K562 (cell line): Measurements from ENCODE around the gene FUZ. TPM values are rescaled to one million over a fixed set of nuclear protein-coding genes. Genes with fewer than 3 reads are reported as not detected.
A peak's percentile ranks its signal among the peaks of the same experiment; 100 is the strongest.

Source experiments
- BMI1 ChIP-seq: fragments of 150-350 bp; IDR thresholded peaks from 2 replicates; pipeline ENCODE4 v1.6.1; 2014; ENCODE audit warnings: low read length
- BRF1 ChIP-seq: IDR thresholded peaks from 3 replicates; pipeline ENCODE4 v1.6.1; 2011; ENCODE audit warnings: borderline replicate concordance, mild to moderate bottlenecking; ENCODE audit not compliant: insufficient read length; ENCODE audit errors: extremely low read depth
- CBX3 ChIP-seq, 2 experiments: IDR thresholded peaks; 1 replicate in 1 of 2; 2 replicates in 1 of 2; pipeline ENCODE4 v1.6.1; 2012; ENCODE audit warnings: inconsistent platforms in 2 of 2, low read length in 2 of 2, borderline replicate concordance in 1 of 2, control low read depth in 1 of 2
- GABPB1 ChIP-seq: sonication (generic); formaldehyde crosslinking; IDR thresholded peaks from 2 replicates; pipeline ENCODE4 v1.8.0; 2022; ENCODE audit warnings: mild to moderate bottlenecking, missing genetic modification reagents
- HOXB6 ChIP-seq: fragments of 250-450 bp; sonication (Bioruptor Pico); IDR thresholded peaks from 2 replicates; pipeline ENCODE4 v1.5.1; 2022; ENCODE audit warnings: mild to moderate bottlenecking, borderline replicate concordance
- IFI16 ChIP-seq: fragments of 250-450 bp; sonication (Bioruptor Pico); IDR thresholded peaks from 2 replicates; pipeline ENCODE4 v2.1.2; 2022; ENCODE audit warnings: mild to moderate bottlenecking, inconsistent platforms
- MIER1 ChIP-seq: fragments of 450-650 bp; IDR thresholded peaks from 2 replicates; pipeline ENCODE4 v1.6.1; 2016; ENCODE audit warnings: antibody characterized with exemption, mild to moderate bottlenecking, low read depth
- NRF1 ChIP-seq, 2 experiments: fragments of 450-650 bp; IDR thresholded peaks in 1 of 2; conservative IDR thresholded peaks in 1 of 2; 2 replicates each; pipeline ENCODE4 v1.6.1; 2014; ENCODE audit warnings: mild to moderate bottlenecking in 2 of 2
- RBM34 ChIP-seq: fragments of 200-400 bp; formaldehyde crosslinking; IDR thresholded peaks from 2 replicates; pipeline ENCODE4 v1.6.1; 2018; ENCODE audit warnings: low read length, borderline replicate concordance; ENCODE audit not compliant: insufficient read depth
- TBL1XR1 ChIP-seq, 2 experiments: IDR thresholded peaks; 2 replicates each; pipeline ENCODE4 v1.6.1; 2012; ENCODE audit warnings: improper control_type of control experiment in 2 of 2, low read length in 2 of 2, mild to moderate bottlenecking in 1 of 2
- ZNF444 ChIP-seq: fragments of 250-450 bp; sonication (Bioruptor Pico); IDR thresholded peaks from 2 replicates; pipeline ENCODE4 v1.4.0; 2020; ENCODE audit warnings: mild to moderate bottlenecking, moderate library complexity
- polyA plus RNA-seq, 8 experiments: library from polyadenylated mRNA; depleted of rRNA in 4 of 8; stranded (reverse) in 5 of 8; unstranded in 3 of 8; fragments of >200 nt; fragmentation: Nextera tagmentation in 2 of 8; fragmentation: Illumina TruSeq in 1 of 8; extraction: Ambion mirVana in 2 of 8; extraction: Trizol in 1 of 8; gene quantifications; 2 replicates each; pipeline versions ENCODE4 v1.2.1 to v1.2.3, GENCODE V29; 2011 to 2014; ENCODE audit warnings: inconsistent platforms in 1 of 8, missing spikeins in 1 of 8
- total RNA-seq, 7 experiments: library from RNA; depleted of rRNA in 6 of 7; stranded (reverse); fragments of >200 nt in 6 of 7; fragmentation: Illumina TruSeq in 2 of 7; extraction: Trizol in 2 of 7; gene quantifications; 2 replicates each; pipeline versions ENCODE4 v1.2.1 to v1.2.3, GENCODE V29; 2011 to 2021; ENCODE audit warnings: low replicate concordance in 1 of 7
- TF ChIP-seq, protein P1 (sequence below): fragments of 200-800 bp; sonication (Bioruptor generic); IDR thresholded peaks from 2 replicates; pipeline ENCODE4 v1.6.1; 2017; ENCODE audit warnings: missing genetic modification characterization, missing compliant biosample characterization
- TF ChIP-seq, protein P2 (sequence below), 2 experiments: fragments of 450-650 bp; conservative IDR thresholded peaks; 2 replicates each; pipeline ENCODE4 v1.6.1; 2017; ENCODE audit warnings: mild to moderate bottlenecking in 2 of 2, moderate library complexity in 2 of 2
- TF ChIP-seq, protein P3 (sequence below): sonication (generic); formaldehyde crosslinking; IDR thresholded peaks from 2 replicates; pipeline ENCODE4 v1.8.0; 2022; ENCODE audit warnings: mild to moderate bottlenecking, missing genetic modification reagents
- TF ChIP-seq, protein P4 (sequence below): IDR thresholded peaks from 3 replicates; pipeline ENCODE4 v1.6.1; 2011; ENCODE audit warnings: borderline replicate concordance, mild to moderate bottlenecking; ENCODE audit not compliant: insufficient read length, insufficient read depth
- TF ChIP-seq, protein P5 (sequence below), 3 experiments: fragments of 200-800 bp in 1 of 3; fragments of 250-450 bp in 1 of 3; fragments of 450-650 bp in 1 of 3; sonication (Bioruptor Pico) in 1 of 3; sonication (Bioruptor generic) in 1 of 3; formaldehyde crosslinking in 1 of 3; IDR thresholded peaks; 2 replicates each; pipeline versions ENCODE4 v1.6.1 to v1.8.0; 2016 to 2022; ENCODE audit warnings: mild to moderate bottlenecking in 2 of 3, missing genetic modification characterization in 2 of 3, missing compliant biosample characterization in 1 of 3, moderate library complexity in 1 of 3

The FUZ gene
- total and polyA plus RNA-seq, 9 of the 15 experiments (the other 6 are each of a cell fraction or from before 2014, with no cell fraction given) = 0.17 to 7.6 (median 3.6) TPM; not detected in 1

DNA sequence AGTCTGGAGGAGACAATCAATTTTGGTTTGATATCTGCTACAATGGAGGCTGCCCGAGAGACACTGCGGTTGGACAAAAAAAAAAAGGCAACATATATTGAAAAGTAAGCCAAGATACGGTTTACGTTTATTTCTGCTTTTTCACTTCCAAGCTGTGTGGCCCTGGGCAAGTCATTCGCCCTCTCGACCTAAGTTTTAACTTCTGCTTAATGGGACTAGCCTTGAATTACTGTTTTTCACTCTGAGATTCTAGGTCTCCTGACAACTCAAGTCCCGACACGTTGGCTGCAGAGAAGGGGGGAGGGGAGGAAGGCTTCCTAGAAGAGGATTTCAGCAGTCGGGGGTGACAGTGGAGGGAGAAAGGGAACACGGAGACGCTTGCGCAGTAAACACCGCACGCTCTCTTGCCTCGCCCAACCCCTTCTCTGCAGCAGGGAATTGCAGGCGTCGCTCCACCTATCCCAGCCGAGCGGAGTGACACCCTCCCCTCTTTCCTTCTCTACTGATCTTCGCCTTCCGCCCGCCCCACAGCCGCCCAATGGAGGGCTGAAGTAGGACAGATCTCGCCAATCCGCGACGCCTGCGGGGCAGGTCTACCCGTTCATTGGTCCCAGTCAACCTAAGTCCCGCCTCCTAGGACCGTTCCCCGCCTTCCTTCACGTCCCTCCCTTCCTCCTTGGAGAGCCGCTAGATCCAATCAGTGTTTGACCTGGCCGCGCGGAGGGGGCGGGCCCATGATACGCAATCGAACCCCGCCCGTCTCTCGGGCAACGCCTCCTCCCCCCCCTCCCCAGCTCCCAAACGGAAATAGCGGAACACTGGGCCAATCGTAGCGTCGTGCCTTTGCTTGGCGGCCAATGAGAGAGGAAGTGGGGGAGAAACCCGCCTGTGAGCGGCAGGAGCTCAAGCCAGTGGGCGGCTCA is 46.8 kb downstream of the FUZ start (continued):
- TF ChIP-seq, protein P1, sequence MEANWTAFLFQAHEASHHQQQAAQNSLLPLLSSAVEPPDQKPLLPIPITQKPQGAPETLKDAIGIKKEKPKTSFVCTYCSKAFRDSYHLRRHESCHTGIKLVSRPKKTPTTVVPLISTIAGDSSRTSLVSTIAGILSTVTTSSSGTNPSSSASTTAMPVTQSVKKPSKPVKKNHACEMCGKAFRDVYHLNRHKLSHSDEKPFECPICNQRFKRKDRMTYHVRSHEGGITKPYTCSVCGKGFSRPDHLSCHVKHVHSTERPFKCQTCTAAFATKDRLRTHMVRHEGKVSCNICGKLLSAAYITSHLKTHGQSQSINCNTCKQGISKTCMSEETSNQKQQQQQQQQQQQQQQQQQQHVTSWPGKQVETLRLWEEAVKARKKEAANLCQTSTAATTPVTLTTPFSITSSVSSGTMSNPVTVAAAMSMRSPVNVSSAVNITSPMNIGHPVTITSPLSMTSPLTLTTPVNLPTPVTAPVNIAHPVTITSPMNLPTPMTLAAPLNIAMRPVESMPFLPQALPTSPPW (CRISPR knock-in tag) = peak; percentile 100
- peak; percentile 95 to 96 for TF ChIP-seq NRF1 (conservative IDR thresholded peaks at IDR 0.05 in 1 of 2, IDR thresholded peaks at IDR 0.05 in 1 of 2)
- TF ChIP-seq, protein P2, sequence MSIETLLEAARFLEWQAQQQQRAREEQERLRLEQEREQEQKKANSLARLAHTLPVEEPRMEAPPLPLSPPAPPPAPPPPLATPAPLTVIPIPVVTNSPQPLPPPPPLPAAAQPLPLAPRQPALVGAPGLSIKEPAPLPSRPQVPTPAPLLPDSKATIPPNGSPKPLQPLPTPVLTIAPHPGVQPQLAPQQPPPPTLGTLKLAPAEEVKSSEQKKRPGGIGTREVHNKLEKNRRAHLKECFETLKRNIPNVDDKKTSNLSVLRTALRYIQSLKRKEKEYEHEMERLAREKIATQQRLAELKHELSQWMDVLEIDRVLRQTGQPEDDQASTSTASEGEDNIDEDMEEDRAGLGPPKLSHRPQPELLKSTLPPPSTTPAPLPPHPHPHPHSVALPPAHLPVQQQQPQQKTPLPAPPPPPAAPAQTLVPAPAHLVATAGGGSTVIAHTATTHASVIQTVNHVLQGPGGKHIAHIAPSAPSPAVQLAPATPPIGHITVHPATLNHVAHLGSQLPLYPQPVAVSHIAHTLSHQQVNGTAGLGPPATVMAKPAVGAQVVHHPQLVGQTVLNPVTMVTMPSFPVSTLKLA (conservative IDR thresholded peaks at IDR 0.05) = peak; percentile 7 to 69; a peak in 3 of 4 replicates
- TF ChIP-seq BRF1 = no peak
- no peak for TF ChIP-seq MIER1
- TF ChIP-seq, protein P3, sequence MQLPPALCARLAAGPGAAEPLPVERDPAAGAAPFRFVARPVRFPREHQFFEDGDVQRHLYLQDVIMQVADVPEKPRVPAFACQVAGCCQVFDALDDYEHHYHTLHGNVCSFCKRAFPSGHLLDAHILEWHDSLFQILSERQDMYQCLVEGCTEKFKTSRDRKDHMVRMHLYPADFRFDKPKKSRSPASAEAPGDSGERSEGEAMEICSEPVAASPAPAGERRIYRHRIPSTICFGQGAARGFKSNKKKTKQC (CRISPR knock-in tag) = no peak
- TF ChIP-seq CBX3 (IDR thresholded peaks at IDR 0.05; ENCODE audit: borderline replicate concordance in 1 of 2, low read length in 2 of 2) = peak in 1 of 2 experiments; percentile 32; a peak in 1 of 3 replicates
- peak in 1 of 2 experiments; percentile 18; a peak in 1 of 4 replicates for TF ChIP-seq TBL1XR1 (IDR thresholded peaks at IDR 0.05; ENCODE audit: low read length in 2 of 2)
- TF ChIP-seq, protein P4, sequence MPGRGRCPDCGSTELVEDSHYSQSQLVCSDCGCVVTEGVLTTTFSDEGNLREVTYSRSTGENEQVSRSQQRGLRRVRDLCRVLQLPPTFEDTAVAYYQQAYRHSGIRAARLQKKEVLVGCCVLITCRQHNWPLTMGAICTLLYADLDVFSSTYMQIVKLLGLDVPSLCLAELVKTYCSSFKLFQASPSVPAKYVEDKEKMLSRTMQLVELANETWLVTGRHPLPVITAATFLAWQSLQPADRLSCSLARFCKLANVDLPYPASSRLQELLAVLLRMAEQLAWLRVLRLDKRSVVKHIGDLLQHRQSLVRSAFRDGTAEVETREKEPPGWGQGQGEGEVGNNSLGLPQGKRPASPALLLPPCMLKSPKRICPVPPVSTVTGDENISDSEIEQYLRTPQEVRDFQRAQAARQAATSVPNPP = no peak
- TF ChIP-seq ZNF444 = no peak
- 0 out of 2 replicates have a peak, but pooled peaks have one; percentile 39 for TF ChIP-seq BMI1
- no peak for TF ChIP-seq HOXB6 (CRISPR knock-in tag)
- TF ChIP-seq IFI16 (CRISPR knock-in tag) = no peak
- TF ChIP-seq, protein P5, sequence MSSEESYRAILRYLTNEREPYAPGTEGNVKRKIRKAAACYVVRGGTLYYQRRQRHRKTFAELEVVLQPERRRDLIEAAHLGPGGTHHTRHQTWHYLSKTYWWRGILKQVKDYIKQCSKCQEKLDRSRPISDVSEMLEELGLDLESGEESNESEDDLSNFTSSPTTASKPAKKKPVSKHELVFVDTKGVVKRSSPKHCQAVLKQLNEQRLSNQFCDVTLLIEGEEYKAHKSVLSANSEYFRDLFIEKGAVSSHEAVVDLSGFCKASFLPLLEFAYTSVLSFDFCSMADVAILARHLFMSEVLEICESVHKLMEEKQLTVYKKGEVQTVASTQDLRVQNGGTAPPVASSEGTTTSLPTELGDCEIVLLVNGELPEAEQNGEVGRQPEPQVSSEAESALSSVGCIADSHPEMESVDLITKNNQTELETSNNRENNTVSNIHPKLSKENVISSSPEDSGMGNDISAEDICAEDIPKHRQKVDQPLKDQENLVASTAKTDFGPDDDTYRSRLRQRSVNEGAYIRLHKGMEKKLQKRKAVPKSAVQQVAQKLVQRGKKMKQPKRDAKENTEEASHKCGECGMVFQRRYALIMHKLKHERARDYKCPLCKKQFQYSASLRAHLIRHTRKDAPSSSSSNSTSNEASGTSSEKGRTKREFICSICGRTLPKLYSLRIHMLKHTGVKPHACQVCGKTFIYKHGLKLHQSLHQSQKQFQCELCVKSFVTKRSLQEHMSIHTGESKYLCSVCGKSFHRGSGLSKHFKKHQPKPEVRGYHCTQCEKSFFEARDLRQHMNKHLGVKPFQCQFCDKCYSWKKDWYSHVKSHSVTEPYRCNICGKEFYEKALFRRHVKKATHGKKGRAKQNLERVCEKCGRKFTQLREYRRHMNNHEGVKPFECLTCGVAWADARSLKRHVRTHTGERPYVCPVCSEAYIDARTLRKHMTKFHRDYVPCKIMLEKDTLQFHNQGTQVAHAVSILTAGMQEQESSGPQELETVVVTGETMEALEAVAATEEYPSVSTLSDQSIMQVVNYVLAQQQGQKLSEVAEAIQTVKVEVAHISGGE (CRISPR knock-in tag; IDR thresholded peaks at IDR 0.05) = peak in 1 of 3 experiments; percentile 27; a peak in 1 of 6 replicates
- TF ChIP-seq RBM34 = no peak
- peak; percentile 90 for TF ChIP-seq GABPB1 (CRISPR knock-in tag)
